CD14-positive monocyte (primary cell): Measurements from ENCODE around the gene RBPMS2. TPM values are rescaled to one million over a fixed set of nuclear protein-coding genes. Genes with fewer than 3 reads are reported as not detected.

ENCODE experiments used
- DNase-seq, 3 donors: peaks; one replicate each; pipeline ENCODE4 v3.0.0-alpha.2; 2011 to 2022
- H2AFZ ChIP-seq: 2 replicates; pipeline ENCODE4 v1.6.0; 2012; ENCODE audit warnings: mild to moderate bottlenecking, low read depth, low read length, inconsistent platforms; ENCODE audit not compliant: insufficient read depth, poor library complexity, severe bottlenecking
- H3K27ac ChIP-seq, 2 donors: 1 replicate in 1 of 2; 2 replicates in 1 of 2; pipeline ENCODE4 v1.5.1; 2012 to 2013; ENCODE audit warnings: low read length in 2 of 2, control low read depth in 1 of 2, inconsistent platforms in 1 of 2, low read depth in 1 of 2, mild to moderate bottlenecking in 1 of 2
- H3K27me3 ChIP-seq, 2 donors: one replicate each; pipeline versions ENCODE4 v1.6.0 to v1.6.1; 2011 to 2013; ENCODE audit warnings: low read length in 2 of 2; ENCODE audit not compliant: control insufficient read depth in 2 of 2, insufficient read depth in 2 of 2
- H3K36me3 ChIP-seq, 2 donors: replicated peaks in 1 of 2; 1 replicate in 1 of 2; 2 replicates in 1 of 2; pipeline versions ENCODE4 v1.5.1 to v1.6.1; 2012 to 2013; ENCODE audit warnings: low read length in 2 of 2, control low read depth in 1 of 2, inconsistent platforms in 1 of 2, mild to moderate bottlenecking in 1 of 2; ENCODE audit not compliant: insufficient read depth in 2 of 2, control insufficient read depth in 1 of 2
- H3K4me1 ChIP-seq, 2 donors: 1 replicate in 1 of 2; 2 replicates in 1 of 2; pipeline versions ENCODE4 v1.5.1 to v1.6.1; 2012 to 2013; ENCODE audit warnings: low read length in 2 of 2, control low read depth in 1 of 2, inconsistent platforms in 1 of 2, mild to moderate bottlenecking in 1 of 2, moderate library complexity in 1 of 2; ENCODE audit not compliant: insufficient read depth in 2 of 2, control insufficient read depth in 1 of 2
- H3K4me2 ChIP-seq: replicated peaks from 2 replicates; pipeline ENCODE3; 2012; ENCODE audit warnings: low read length, moderate library complexity, mild to moderate bottlenecking; ENCODE audit not compliant: poor library complexity, severe bottlenecking; ENCODE audit errors: extremely low read depth
- H3K4me3 ChIP-seq, 3 experiments: fragments of 200-600 bp in 1 of 3; sonication (generic) in 1 of 3; replicated peaks in 1 of 3; 1 replicate in 2 of 3; 2 replicates in 1 of 3; pipeline ENCODE4 v1.5.1; 2011 to 2013; ENCODE audit warnings: low read length in 3 of 3, mild to moderate bottlenecking in 3 of 3, control low read depth in 2 of 3, low read depth in 2 of 3, inconsistent platforms in 1 of 3, moderate library complexity in 1 of 3
- H3K79me2 ChIP-seq: 2 replicates; pipeline ENCODE4 v1.6.0; 2012; ENCODE audit warnings: mild to moderate bottlenecking, control low read depth, inconsistent platforms, low read length, moderate library complexity; ENCODE audit not compliant: insufficient read depth
- H3K9ac ChIP-seq: 2 replicates; pipeline ENCODE4 v1.6.0; 2017; ENCODE audit warnings: low read length, mild to moderate bottlenecking; ENCODE audit not compliant: insufficient read depth, poor library complexity, severe bottlenecking
- H3K9me3 ChIP-seq, 2 donors: replicated peaks in 1 of 2; 1 replicate in 1 of 2; 2 replicates in 1 of 2; pipeline versions ENCODE4 v1.5.1 to v1.6.1; 2012 to 2013; ENCODE audit warnings: low read length in 2 of 2, control low read depth in 1 of 2; ENCODE audit not compliant: control insufficient read depth in 1 of 2, insufficient read depth in 1 of 2
- H4K20me1 ChIP-seq: 2 replicates; pipeline ENCODE4 v1.6.0; 2012; ENCODE audit warnings: mild to moderate bottlenecking, low read length, control low read depth, moderate library complexity; ENCODE audit not compliant: insufficient read depth
- H3K27ac Mint-ChIP-seq, 7 donors: one replicate each; pipeline ENCODE4 v1.8.0; 2020; ENCODE audit warnings: mild to moderate bottlenecking in 7 of 7, mixed read lengths in 7 of 7, moderate library complexity in 6 of 7, inconsistent platforms in 2 of 7
- H3K27me3 Mint-ChIP-seq, 3 donors: one replicate each; pipeline ENCODE4 v1.8.0; 2021 to 2022; ENCODE audit warnings: low read depth in 3 of 3, mild to moderate bottlenecking in 3 of 3, mixed read lengths in 3 of 3, moderate library complexity in 3 of 3, inconsistent platforms in 1 of 3
- H3K36me3 Mint-ChIP-seq, 2 donors: one replicate each; pipeline ENCODE4 v1.8.0; 2020; ENCODE audit warnings: mixed read lengths in 2 of 2, inconsistent platforms in 1 of 2, mild to moderate bottlenecking in 1 of 2
- H3K4me1 Mint-ChIP-seq: one replicate; pipeline ENCODE4 v1.8.0; 2020; ENCODE audit warnings: mild to moderate bottlenecking, mixed read lengths
- H3K4me3 Mint-ChIP-seq, 2 donors: one replicate each; pipeline ENCODE4 v1.8.0; 2020; ENCODE audit warnings: mild to moderate bottlenecking in 2 of 2, mixed read lengths in 2 of 2, moderate library complexity in 1 of 2
- H3K9me3 Mint-ChIP-seq, 7 donors: one replicate each; pipeline ENCODE4 v1.8.0; 2020 to 2022; ENCODE audit warnings: mixed read lengths in 7 of 7, mild to moderate bottlenecking in 6 of 7, moderate library complexity in 6 of 7, inconsistent platforms in 2 of 7
- CTCF ChIP-seq: fragments of 200-600 bp; IDR thresholded peaks from one replicate; pipeline ENCODE4 v1.8.0; 2022; ENCODE audit warnings: antibody characterized with exemption, mild to moderate bottlenecking
- WGBS: methylation state at CpG from one replicate; pipeline ENCODE4 v1.1.5; 2013; ENCODE audit warnings: missing lambda C conversion rate; ENCODE audit not compliant: insufficient coverage; 5-methylcytosine and 5-hydroxymethylcytosine counted together
- intact Hi-C, 2 donors: fragments of 100-400 bp; cut with micrococcal nuclease; formaldehyde crosslinking; loops; one replicate each; pipeline versions ENCODE4 v1.15.0 to v1.15.1; 2023
- polyA plus RNA-seq, 3 donors: library from polyadenylated mRNA; depleted of rRNA in 1 of 3; unstranded in 2 of 3; stranded (reverse) in 1 of 3; fragments of 300-500 nt in 2 of 3; fragments of >200 nt in 1 of 3; fragmentation: Illumina TruSeq in 2 of 3; gene quantifications; 1 replicate in 2 of 3; 2 replicates in 1 of 3; pipeline ENCODE4 v1.2.3, GENCODE V29; 2012 to 2021

RBPMS2 gene
- polyA plus RNA-seq, 3 donors, result not detected

DNA sequence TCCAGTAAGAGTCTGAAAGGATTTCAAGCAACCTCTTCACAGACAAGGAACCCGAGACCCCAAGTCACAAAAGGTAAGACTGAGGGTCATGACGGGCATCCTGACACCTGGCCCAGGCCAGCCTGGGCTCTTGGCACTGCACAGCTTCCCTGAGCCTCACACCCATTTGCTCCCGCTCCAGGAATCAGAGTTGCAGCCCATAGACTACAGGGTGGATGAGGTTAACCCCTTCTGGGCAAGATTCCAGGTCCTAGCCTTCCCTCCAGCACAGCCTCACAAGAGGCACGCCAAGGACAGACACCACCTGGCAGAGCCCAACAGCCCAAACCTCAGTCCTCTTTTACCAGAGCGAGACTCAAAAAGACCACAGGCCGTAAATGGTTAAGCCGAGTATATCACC, 36.2 kb downstream of the RBPMS2 start:
- no peak overlapping the region for H2AFZ ChIP-seq
- 82% methylated on average over 3 of the region's 7 CpGs for WGBS
- intact Hi-C loops, result loop anchor here (10.0 kb wide), 2 partner anchors 66 to 346 kb away; no protein-coding TSS in a partner anchor
- TF ChIP-seq CTCF, result no peak
- no peak overlapping the region for H3K4me3 ChIP-seq
- Mint-ChIP-seq H3K9me3 (no peaks in the 10 kb centered on the region), H3K4me3 (no peak overlapping the region), H3K36me3 (no peaks in the 10 kb centered on the region), H3K27me3 (peaks cover 0 to 9% (median 3%) of the 10 kb centered on the region in 3 donors), H3K4me1 (peaks cover 2% of the 10 kb centered on the region), H3K27ac (no peak overlapping the region)
- no peak overlapping the region for H3K4me2 ChIP-seq
- H3K27me3 ChIP-seq, result no peaks in the 10 kb centered on the region
- no peak overlapping the region for H3K27ac ChIP-seq
- H4K20me1 ChIP-seq, result no peaks in the 10 kb centered on the region
- no peak overlapping the region for H3K9ac ChIP-seq
- no peak for DNase-seq
- no peaks in the 10 kb centered on the region for H3K79me2 ChIP-seq
- no peaks in the 10 kb centered on the region for H3K4me1 ChIP-seq
- H3K36me3 ChIP-seq, result no peaks in the 10 kb centered on the region
- no peaks in the 10 kb centered on the region for H3K9me3 ChIP-seq

DNA sequence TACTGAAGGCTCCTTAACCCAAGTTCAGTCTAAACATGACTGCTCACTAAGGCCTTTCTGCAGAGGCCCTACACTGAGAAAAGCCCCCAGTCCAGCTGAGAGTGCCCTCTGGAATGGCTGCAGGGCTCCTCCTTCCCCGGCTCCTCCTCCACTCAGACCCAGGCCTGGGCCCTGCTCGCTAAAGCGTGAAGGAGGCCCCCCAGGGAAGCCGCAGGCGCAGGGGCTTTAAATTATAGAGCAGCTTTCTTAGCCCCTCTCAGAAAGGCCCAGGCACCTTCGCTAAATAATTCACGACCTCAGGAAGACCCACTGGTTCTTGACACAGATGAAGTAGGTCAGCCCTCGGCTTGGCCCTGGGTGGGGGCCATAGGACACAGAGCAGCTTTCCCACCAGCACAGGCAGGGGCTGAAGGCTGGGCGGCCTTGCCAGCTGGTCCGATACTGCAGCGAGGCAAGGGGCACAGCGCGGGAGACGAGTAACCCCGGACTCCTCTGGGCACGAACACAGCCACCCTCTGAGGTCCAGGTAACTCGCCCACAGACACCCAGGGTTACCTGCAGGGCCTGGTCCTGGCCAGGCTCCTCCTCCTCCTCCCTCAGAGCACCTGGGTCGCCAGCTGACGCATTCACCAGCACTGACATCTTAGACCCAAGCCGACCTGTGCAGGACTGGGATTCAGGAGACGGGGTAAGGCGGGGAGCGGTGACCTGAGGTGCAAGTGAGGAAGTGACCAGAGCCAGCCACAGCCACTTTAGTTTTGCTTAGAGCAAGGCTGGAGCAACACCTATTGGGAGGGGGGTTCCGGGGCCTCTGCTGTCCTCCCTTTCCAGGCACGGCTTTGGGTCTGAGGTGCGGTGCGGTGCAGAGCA, 36.9 kb downstream of the RBPMS2 start:
- no peak overlapping the region for H2AFZ ChIP-seq
- H3K4me3 ChIP-seq, result no peak overlapping the region
- Mint-ChIP-seq H3K27me3 (peaks cover 0 to 8% (median 3%) of the 10 kb centered on the region in 3 donors), H3K4me3 (no peak overlapping the region), H3K4me1 (peaks cover 2% of the 10 kb centered on the region), H3K27ac (no peak overlapping the region), H3K36me3 (no peaks in the 10 kb centered on the region), H3K9me3 (no peaks in the 10 kb centered on the region)
- H3K79me2 ChIP-seq, result no peaks in the 10 kb centered on the region
- H3K27me3 ChIP-seq, result no peaks in the 10 kb centered on the region
- no peak for TF ChIP-seq CTCF
- no peak for DNase-seq
- H3K4me1 ChIP-seq, result no peaks in the 10 kb centered on the region
- no peak overlapping the region for H3K27ac ChIP-seq
- no peaks in the 10 kb centered on the region for H3K36me3 ChIP-seq
- H3K4me2 ChIP-seq, result no peak overlapping the region
- no peak overlapping the region for H3K9ac ChIP-seq
- 99% methylated on average over 25 of the region's 27 CpGs for WGBS
- H3K9me3 ChIP-seq, result no peaks in the 10 kb centered on the region
- no peaks in the 10 kb centered on the region for H4K20me1 ChIP-seq
- intact Hi-C loops, result loop anchor here (10.0 kb wide), 2 partner anchors 66 to 346 kb away; no protein-coding TSS in a partner anchor
